PC-9 (cell line): ENCODE measurements around the gene PTPN23.

Source experiments
- CTCF ChIP-seq: fragments of 200-600 bp; sonication (generic); conservative IDR thresholded peaks from 2 replicates; pipeline ENCODE4 v1.6.1; 2017; ENCODE audit warnings: mixed run types, antibody characterized with exemption, mild to moderate bottlenecking, moderate library complexity
- EZH2 ChIP-seq: fragments of 200-600 bp; sonication (generic); IDR thresholded peaks from 2 replicates; pipeline ENCODE4 v1.8.0; 2017; ENCODE audit warnings: antibody characterized with exemption, low read depth

- TF ChIP-seq CTCF (no peak), EZH2 (no peak)
Measured at GRCh38 chr3:47333907-47334306, 46.9 kb upstream of the PTPN23 start.
